Measurements from ENCODE around the gene ABCC4. TPM values are rescaled to one million over a fixed set of nuclear protein-coding genes. Genes with fewer than 3 reads are reported as not detected.
A peak's percentile ranks its signal among the peaks of the same experiment; 100 is the strongest.

ABCC4 gene
- total RNA-seq, 1 donor from 2014 or later = 13.3 TPM

DNA sequence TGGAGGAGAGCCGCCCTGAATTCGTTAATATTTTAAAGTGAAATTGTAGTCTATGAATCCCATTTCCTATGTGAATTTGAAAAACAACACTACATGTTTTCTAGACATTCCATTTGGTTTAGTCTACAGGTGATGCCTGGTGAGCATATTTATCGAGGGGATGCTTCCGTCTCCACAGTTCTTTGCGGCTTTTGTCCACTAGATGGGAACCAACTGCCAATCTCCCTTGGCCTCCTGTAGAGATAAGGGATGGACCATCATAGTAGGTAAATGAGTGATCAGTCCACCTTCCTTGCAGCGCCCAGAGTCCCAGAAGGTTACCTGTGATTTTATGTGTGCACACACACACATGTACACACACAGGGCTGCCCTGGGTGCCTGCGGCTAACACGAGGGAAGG is 299.1 kb downstream of the ABCC4 start:
- intact Hi-C loops (cut with DNase I) = no loop called here
- no peaks in the 10 kb centered on the region for H3K36me3 ChIP-seq
- no peak overlapping the region for H3K4me3 ChIP-seq
- H3K27me3 ChIP-seq = no peaks in the 10 kb centered on the region
- H3K4me1 ChIP-seq = peaks cover 14% of the 10 kb centered on the region
- H3K27ac ChIP-seq = no peak overlapping the region
- DNase-seq (ENCODE audit: extremely low spot score in 2 of 2) = no peak
- no peaks in the 10 kb centered on the region for H3K9me3 ChIP-seq
- no peak for TF ChIP-seq POLR2AphosphoS5 (IDR thresholded peaks at IDR 0.05; ENCODE audit: insufficient read depth in 1 of 2, low read depth in 1 of 2)
- no peak for TF ChIP-seq CTCF (IDR thresholded peaks at IDR 0.05)
- no peak for TF ChIP-seq POLR2A (IDR thresholded peaks at IDR 0.05)

- Histone ChIP-seq H3K27me3 (no peaks in the 10 kb centered on the region), H3K36me3 (no peaks in the 10 kb centered on the region), H3K27ac (no peak overlapping the region), H3K4me1 (peaks cover 14% of the 10 kb centered on the region), H3K4me3 (no peak overlapping the region), H3K9me3 (no peaks in the 10 kb centered on the region)
- intact Hi-C loops (cut with DNase I) = no loop called here
- TF ChIP-seq POLR2A (IDR thresholded peaks at IDR 0.05) (no peak), POLR2AphosphoS5 (IDR thresholded peaks at IDR 0.05; ENCODE audit: insufficient read depth in 1 of 2, low read depth in 1 of 2) (peak in 1 of 2 donors; percentile 17)
- DNase-seq (ENCODE audit: extremely low spot score in 2 of 2) = no peak
Measured at GRCh38 chr13:94999871-95000270, 301.4 kb downstream of the ABCC4 start.

GRCh38 chr13:94997126-94997525 is 304.1 kb downstream of the ABCC4 start:
- intact Hi-C loops (cut with DNase I) = no loop called here
- Histone ChIP-seq H3K36me3 (no peaks in the 10 kb centered on the region), H3K4me1 (no peaks in the 10 kb centered on the region), H3K4me3 (no peak overlapping the region), H3K9me3 (no peaks in the 10 kb centered on the region), H3K27me3 (no peaks in the 10 kb centered on the region), H3K27ac (no peak overlapping the region)
- no peak for TF ChIP-seq POLR2AphosphoS5 (IDR thresholded peaks at IDR 0.05; ENCODE audit: insufficient read depth in 1 of 2, low read depth in 1 of 2)
- TF ChIP-seq CTCF (IDR thresholded peaks at IDR 0.05) = no peak
- TF ChIP-seq POLR2A (IDR thresholded peaks at IDR 0.05) = no peak
- DNase-seq (ENCODE audit: extremely low spot score in 2 of 2) = no peak

DNA sequence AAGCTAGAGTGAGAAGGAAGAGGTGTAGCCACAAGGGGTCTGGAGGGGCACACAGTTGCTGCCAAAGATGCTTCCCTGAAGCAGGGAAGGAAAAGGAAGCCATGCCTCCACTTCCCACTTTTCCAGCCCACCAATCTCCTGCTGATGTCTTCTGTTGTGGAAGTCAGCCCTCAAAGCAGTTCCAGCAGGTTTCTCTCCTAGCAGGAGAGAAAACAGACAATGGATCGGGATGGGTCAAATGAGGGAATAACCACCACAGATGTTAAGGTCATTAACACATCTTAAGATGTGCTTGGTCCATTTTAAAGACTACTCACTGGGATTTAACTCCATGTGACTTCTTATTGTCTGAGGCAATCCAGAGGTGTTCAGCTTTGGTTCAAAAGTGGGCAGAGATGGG is 304.8 kb downstream of the ABCC4 start:
- Histone ChIP-seq H3K36me3 (no peaks in the 10 kb centered on the region), H3K27ac (no peak overlapping the region), H3K27me3 (no peaks in the 10 kb centered on the region), H3K4me1 (no peaks in the 10 kb centered on the region), H3K4me3 (no peak overlapping the region), H3K9me3 (no peaks in the 10 kb centered on the region)
- intact Hi-C loops (cut with DNase I) = no loop called here
- no peak for DNase-seq (ENCODE audit: extremely low spot score in 2 of 2)
- TF ChIP-seq CTCF (IDR thresholded peaks at IDR 0.05) (no peak), POLR2AphosphoS5 (IDR thresholded peaks at IDR 0.05; ENCODE audit: insufficient read depth in 1 of 2, low read depth in 1 of 2) (no peak), POLR2A (IDR thresholded peaks at IDR 0.05) (no peak)

- no peak overlapping the region for H3K27ac ChIP-seq
- intact Hi-C loops (cut with DNase I) = no loop called here
- H3K4me3 ChIP-seq = no peak overlapping the region
- TF ChIP-seq POLR2AphosphoS5 (IDR thresholded peaks at IDR 0.05; ENCODE audit: insufficient read depth in 1 of 2, low read depth in 1 of 2) (no peak), CTCF (IDR thresholded peaks at IDR 0.05) (no peak), POLR2A (IDR thresholded peaks at IDR 0.05) (no peak)
- no peak for DNase-seq (ENCODE audit: extremely low spot score in 2 of 2)
- no peaks in the 10 kb centered on the region for H3K36me3 ChIP-seq
- no peaks in the 10 kb centered on the region for H3K9me3 ChIP-seq
- H3K4me1 ChIP-seq = no peaks in the 10 kb centered on the region
- no peaks in the 10 kb centered on the region for H3K27me3 ChIP-seq
Measured at GRCh38 chr13:94994506-94994905, 306.7 kb downstream of the ABCC4 start.

All from vagina (tissue), 2 donors.